OCI-LY3 (cell line): ENCODE measurements around the gene NRAP.

ENCODE experiments used
- H2AFZ ChIP-seq: fragments of 200-600, 300-600 bp; shearing (Covaris generic); 2 replicates; pipeline ENCODE4 v1.6.0; 2014; ENCODE audit warnings: antibody characterized with exemption, low read depth, low read length
- H3K27ac ChIP-seq: fragments of 200-600, 300-600 bp; sonication (generic); 2 replicates; pipeline ENCODE4 v1.5.1; 2014; ENCODE audit warnings: mild to moderate bottlenecking, low read length, moderate library complexity, mixed read lengths
- H3K27me3 ChIP-seq: fragments of 200-600, 300-600 bp; sonication (generic); 2 replicates; pipeline ENCODE4 v1.6.1; 2014; ENCODE audit warnings: low read depth, low read length, mixed read lengths
- H3K36me3 ChIP-seq: fragments of 200-600, 300-600 bp; sonication (generic); replicated peaks from 2 replicates; pipeline ENCODE3; 2014; ENCODE audit warnings: low read depth, low read length, mixed read lengths
- H3K4me1 ChIP-seq: fragments of 300-600, 200-600 bp; sonication (generic); 2 replicates; pipeline ENCODE4 v1.6.1; 2014; ENCODE audit warnings: low read length, mixed read lengths
- H3K4me2 ChIP-seq: fragments of 200-600, 300-600 bp; sonication (generic); 2 replicates; pipeline ENCODE4 v1.6.1; 2014; ENCODE audit warnings: low read length, mixed read lengths
- H3K4me3 ChIP-seq: fragments of 300-600, 200-600 bp; sonication (generic); 2 replicates; pipeline ENCODE4 v1.5.1; 2014; ENCODE audit warnings: antibody characterized with exemption, mild to moderate bottlenecking, low read length, moderate library complexity
- H3K79me2 ChIP-seq: fragments of 300-600, 200-600 bp; shearing (Covaris generic); 2 replicates; pipeline ENCODE4 v1.6.1; 2014; ENCODE audit warnings: mild to moderate bottlenecking, low read length, mixed read lengths
- H3K9ac ChIP-seq: fragments of 300-600, 200-600 bp; shearing (Covaris generic); 2 replicates; pipeline ENCODE4 v1.6.0; 2014; ENCODE audit warnings: mild to moderate bottlenecking, low read length, moderate library complexity
- H3K9me3 ChIP-seq: fragments of 200-600, 300-600 bp; shearing (Covaris generic); 2 replicates; pipeline ENCODE4 v1.6.1; 2014; ENCODE audit warnings: low read length, mixed read lengths; ENCODE audit not compliant: insufficient read depth
- H4K20me1 ChIP-seq: fragments of 200-600, 300-600 bp; sonication (generic); 2 replicates; pipeline ENCODE4 v1.6.1; 2016; ENCODE audit warnings: low read length, mixed read lengths; ENCODE audit not compliant: insufficient read depth
- EZH2phosphoT487 ChIP-seq: fragments of 200-600 bp; shearing (Covaris generic); IDR thresholded peaks from 2 replicates; pipeline ENCODE4 v1.6.1; 2018; ENCODE audit warnings: antibody characterized with exemption, mixed run types, low read depth
- TF ChIP-seq, protein P1 (sequence below): fragments of 200-600, 300-600 bp; sonication (generic); IDR thresholded peaks from 2 replicates; pipeline ENCODE4 v1.5.1; 2014; ENCODE audit warnings: antibody characterized with exemption, low read length, low read depth

Gene NRAP

GRCh38 chr10:113627836-113628235 lies 36.0 kb downstream of the NRAP start:
- H4K20me1 ChIP-seq, result no peaks in the 10 kb centered on the region
- no peaks in the 10 kb centered on the region for H3K4me1 ChIP-seq
- no peaks in the 10 kb centered on the region for H3K79me2 ChIP-seq
- no peaks in the 10 kb centered on the region for H3K9me3 ChIP-seq
- no peak overlapping the region for H3K4me2 ChIP-seq
- H3K27me3 ChIP-seq, result peaks cover 4% of the 10 kb centered on the region; the same call in 1 of the 2 replicates
- H3K9ac ChIP-seq, result no peak overlapping the region
- H3K27ac ChIP-seq, result no peak overlapping the region
- H3K36me3 ChIP-seq, result no peaks in the 10 kb centered on the region
- no peak overlapping the region for H2AFZ ChIP-seq
- no peak overlapping the region for H3K4me3 ChIP-seq
- TF ChIP-seq, protein P1, sequence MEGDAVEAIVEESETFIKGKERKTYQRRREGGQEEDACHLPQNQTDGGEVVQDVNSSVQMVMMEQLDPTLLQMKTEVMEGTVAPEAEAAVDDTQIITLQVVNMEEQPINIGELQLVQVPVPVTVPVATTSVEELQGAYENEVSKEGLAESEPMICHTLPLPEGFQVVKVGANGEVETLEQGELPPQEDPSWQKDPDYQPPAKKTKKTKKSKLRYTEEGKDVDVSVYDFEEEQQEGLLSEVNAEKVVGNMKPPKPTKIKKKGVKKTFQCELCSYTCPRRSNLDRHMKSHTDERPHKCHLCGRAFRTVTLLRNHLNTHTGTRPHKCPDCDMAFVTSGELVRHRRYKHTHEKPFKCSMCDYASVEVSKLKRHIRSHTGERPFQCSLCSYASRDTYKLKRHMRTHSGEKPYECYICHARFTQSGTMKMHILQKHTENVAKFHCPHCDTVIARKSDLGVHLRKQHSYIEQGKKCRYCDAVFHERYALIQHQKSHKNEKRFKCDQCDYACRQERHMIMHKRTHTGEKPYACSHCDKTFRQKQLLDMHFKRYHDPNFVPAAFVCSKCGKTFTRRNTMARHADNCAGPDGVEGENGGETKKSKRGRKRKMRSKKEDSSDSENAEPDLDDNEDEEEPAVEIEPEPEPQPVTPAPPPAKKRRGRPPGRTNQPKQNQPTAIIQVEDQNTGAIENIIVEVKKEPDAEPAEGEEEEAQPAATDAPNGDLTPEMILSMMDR, result no peak

DNA sequence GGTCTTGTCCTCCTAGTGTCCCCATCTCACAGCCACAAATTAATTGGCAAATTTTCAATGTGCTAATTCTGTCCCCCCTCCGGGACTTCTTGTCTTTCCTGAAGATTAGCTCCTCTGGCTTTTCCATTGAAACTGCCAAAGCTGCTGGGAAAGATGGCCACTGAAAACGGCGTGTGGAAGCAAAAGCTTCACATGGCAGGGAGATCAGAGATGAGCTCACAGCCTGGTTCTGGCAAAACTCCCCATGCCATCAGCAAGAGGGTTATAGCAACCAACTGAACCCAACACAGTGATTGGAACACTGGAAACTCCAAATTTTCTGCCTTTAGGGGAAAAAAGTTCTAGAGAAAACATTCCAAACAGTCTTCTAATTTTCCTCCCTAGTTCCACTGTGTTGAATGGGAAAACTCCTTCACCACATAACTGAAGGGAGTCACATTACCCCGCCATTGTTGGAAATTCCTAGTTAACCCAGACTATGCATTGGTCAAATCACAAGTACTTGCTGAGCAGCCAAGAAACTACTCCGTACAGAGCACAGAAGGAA lies 37.0 kb downstream of the NRAP start:
- Histone ChIP-seq H3K9me3 (no peaks in the 10 kb centered on the region), H3K4me2 (no peak overlapping the region), H3K4me3 (no peak overlapping the region), H3K4me1 (no peaks in the 10 kb centered on the region), H2AFZ (no peak overlapping the region), H3K27ac (no peak overlapping the region), H3K79me2 (no peaks in the 10 kb centered on the region), H3K36me3 (no peaks in the 10 kb centered on the region), H3K27me3 (peaks cover 4% of the 10 kb centered on the region; the same call in 1 of the 2 replicates), H4K20me1 (no peaks in the 10 kb centered on the region), H3K9ac (no peak overlapping the region)
- TF ChIP-seq EZH2phosphoT487, result no peak
- TF ChIP-seq, protein P1, result no peak

- Histone ChIP-seq H3K36me3 (no peaks in the 10 kb centered on the region), H3K4me3 (no peak overlapping the region), H3K27ac (no peak overlapping the region), H3K79me2 (no peaks in the 10 kb centered on the region), H4K20me1 (no peaks in the 10 kb centered on the region), H2AFZ (no peak overlapping the region), H3K4me2 (no peak overlapping the region), H3K4me1 (no peaks in the 10 kb centered on the region), H3K9ac (no peak overlapping the region), H3K9me3 (no peaks in the 10 kb centered on the region), H3K27me3 (peaks cover 4% of the 10 kb centered on the region; the same call in 1 of the 2 replicates)
- TF ChIP-seq EZH2phosphoT487, result no peak
- TF ChIP-seq, protein P1, result no peak
Observed at GRCh38 chr10:113625461-113626186, 38.2 kb downstream of the NRAP start.

DNA sequence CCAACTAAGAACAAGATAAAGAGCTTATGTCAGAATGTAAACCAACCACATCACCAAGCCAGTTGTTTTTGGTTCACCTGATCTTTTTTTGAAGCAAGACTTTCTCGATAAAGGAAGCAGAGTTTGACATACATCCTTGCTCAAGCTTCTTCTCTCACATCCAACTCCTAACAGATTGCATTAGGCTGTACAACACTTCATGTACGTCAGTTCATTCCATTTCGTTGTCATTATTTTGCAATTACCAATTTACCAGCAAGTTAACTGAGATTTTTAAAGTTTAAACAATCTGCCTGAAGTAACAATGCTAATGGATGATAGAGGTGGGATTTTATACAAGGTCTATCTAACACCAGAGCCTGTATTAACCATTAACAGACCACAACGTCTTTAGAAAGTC lies 41.0 kb downstream of the NRAP start:
- no peaks in the 10 kb centered on the region for H3K9me3 ChIP-seq
- TF ChIP-seq EZH2phosphoT487, result no peak
- TF ChIP-seq, protein P1, result no peak
- H3K27me3 ChIP-seq, result peaks cover 4% of the 10 kb centered on the region
- H2AFZ ChIP-seq, result no peak overlapping the region
- no peak overlapping the region for H3K4me3 ChIP-seq
- no peaks in the 10 kb centered on the region for H4K20me1 ChIP-seq
- H3K36me3 ChIP-seq, result no peaks in the 10 kb centered on the region
- no peak overlapping the region for H3K27ac ChIP-seq
- H3K79me2 ChIP-seq, result no peaks in the 10 kb centered on the region
- H3K9ac ChIP-seq, result no peak overlapping the region
- H3K4me2 ChIP-seq, result no peak overlapping the region
- H3K4me1 ChIP-seq, result no peaks in the 10 kb centered on the region
